Activated CD8-positive, alpha-beta memory T cell treated with anti-CD3 and anti-CD28 coated beads for 48 hours (primary cell): ENCODE data around the gene CLRN3.

ENCODE experiments used
- DNase-seq, 3 experiments: peaks; one replicate each; pipeline ENCODE4 v3.0.0-alpha.2; 2020; ENCODE audit warnings: low read depth in 2 of 3, low spot score in 2 of 3

The CLRN3 gene

GRCh38 chr10:127899766-127900387 is 7.1 kb upstream of the CLRN3 start:
- DNase-seq: no peak

- DNase-seq: no peak
Observed at GRCh38 chr10:127897177-127897576, 4.4 kb upstream of the CLRN3 start.

GRCh38 chr10:127896590-127896989 is 3.8 kb upstream of the CLRN3 start:
- no peak for DNase-seq

GRCh38 chr10:127894146-127894545 is 1.4 kb upstream of the CLRN3 start:
- DNase-seq: no peak

- no peak for DNase-seq
Observed at GRCh38 chr10:127890832-127891334, 1.9 kb downstream of the CLRN3 start.

- no peak for DNase-seq
Observed at GRCh38 chr10:127890216-127890615, 2.5 kb downstream of the CLRN3 start.

GRCh38 chr10:127889605-127890195 is 3.0 kb downstream of the CLRN3 start:
- DNase-seq: no peak

- DNase-seq: no peak
Observed at GRCh38 chr10:127888521-127889312, 4.0 kb downstream of the CLRN3 start.

- no peak for DNase-seq
Observed at GRCh38 chr10:127887541-127888415, 5.0 kb downstream of the CLRN3 start.

- DNase-seq: no peak
Observed at GRCh38 chr10:127886371-127887051, 6.2 kb downstream of the CLRN3 start.

GRCh38 chr10:127884501-127884900 is 8.2 kb downstream of the CLRN3 start:
- DNase-seq: no peak

GRCh38 chr10:127883516-127883915 is 9.2 kb downstream of the CLRN3 start:
- DNase-seq: no peak

GRCh38 chr10:127882801-127883459 is 9.8 kb downstream of the CLRN3 start:
- DNase-seq: no peak

- no peak for DNase-seq
Observed at GRCh38 chr10:127882391-127882790, 10.3 kb downstream of the CLRN3 start.

- no peak for DNase-seq
Observed at GRCh38 chr10:127881262-127881661, 11.5 kb downstream of the CLRN3 start.

- DNase-seq: no peak
Observed at GRCh38 chr10:127880557-127880956, 12.2 kb downstream of the CLRN3 start.

GRCh38 chr10:127878475-127879055 is 14.2 kb downstream of the CLRN3 start:
- DNase-seq: no peak

- DNase-seq: no peak
Observed at GRCh38 chr10:127877699-127878098, 15.0 kb downstream of the CLRN3 start.

GRCh38 chr10:127877116-127877515 is 15.6 kb downstream of the CLRN3 start:
- DNase-seq: no peak

GRCh38 chr10:127875916-127876315 is 16.8 kb downstream of the CLRN3 start:
- DNase-seq: no peak
